Activated CD4-positive, alpha-beta T cell treated with anti-CD3 and anti-CD28 coated beads, Interleukin-2, amount 10 ng/mL, durations not matched to agents 24 days and 14 days (primary cell): Measurements from ENCODE around the gene PGA4. TPM values are rescaled to one million over a fixed set of nuclear protein-coding genes. Genes with fewer than 3 reads are reported as not detected.
"Not testable (repeated sequence)": the region's sequence is repeated elsewhere in the genome, so short reads cannot be mapped to it uniquely, and the experiment has no call there.

Source experiments
- DNase-seq: peaks from one replicate; pipeline ENCODE4 v3.0.0; 2022
- H3K27ac Mint-ChIP-seq: one replicate; pipeline ENCODE4 v1.8.0; 2022; ENCODE audit warnings: mild to moderate bottlenecking, mixed read lengths
- H3K27me3 Mint-ChIP-seq: one replicate; pipeline ENCODE4 v1.8.0; 2022; ENCODE audit warnings: mixed read lengths
- H3K36me3 Mint-ChIP-seq: one replicate; pipeline ENCODE4 v1.8.0; 2022; ENCODE audit warnings: low read depth, mild to moderate bottlenecking, mixed read lengths
- H3K4me1 Mint-ChIP-seq: one replicate; pipeline ENCODE4 v1.8.0; 2021; ENCODE audit warnings: mixed read lengths
- H3K4me3 Mint-ChIP-seq: one replicate; pipeline ENCODE4 v1.8.0; 2022; ENCODE audit warnings: mild to moderate bottlenecking, moderate library complexity, mixed read lengths
- H3K9me3 Mint-ChIP-seq: one replicate; pipeline ENCODE4 v1.8.0; 2021; ENCODE audit warnings: mixed read lengths
- intact Hi-C: fragments of 100-400 bp; cut with micrococcal nuclease; formaldehyde crosslinking; loops from one replicate; pipeline ENCODE4 v1.15.1; 2023
- total RNA-seq: library from RNA; stranded (reverse); gene quantifications from 2 replicates; pipeline ENCODE4 v1.2.3, GENCODE V29; 2022

PGA4 gene
- total RNA-seq, 1 donor from 2014 or later: not detected

DNA sequence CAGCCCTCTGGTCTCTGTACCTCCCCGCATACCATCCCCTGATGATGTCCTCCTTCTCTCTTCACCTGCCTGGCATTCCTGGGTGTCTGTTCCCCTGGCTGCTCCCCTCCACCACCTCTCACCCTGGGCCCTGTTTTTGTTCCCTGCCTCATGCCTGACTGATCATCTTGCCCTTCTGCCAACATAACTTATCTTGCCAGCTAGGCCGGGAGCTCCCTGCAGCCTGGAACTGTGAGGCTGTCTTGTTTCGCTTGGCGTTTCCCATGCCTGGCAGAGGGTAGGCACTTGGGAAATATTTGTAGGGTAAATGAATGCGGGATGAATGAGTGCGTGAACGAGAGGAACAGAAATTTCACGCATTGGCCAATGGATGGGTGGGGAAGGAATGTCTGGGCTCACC is 27.1 kb downstream of the PGA4 start:
- H3K4me1 Mint-ChIP-seq, H3K27ac Mint-ChIP-seq, H3K27me3 Mint-ChIP-seq, intact Hi-C loops, H3K36me3 Mint-ChIP-seq, H3K9me3 Mint-ChIP-seq, H3K4me3 Mint-ChIP-seq, DNase-seq: not testable (repeated sequence)

DNA sequence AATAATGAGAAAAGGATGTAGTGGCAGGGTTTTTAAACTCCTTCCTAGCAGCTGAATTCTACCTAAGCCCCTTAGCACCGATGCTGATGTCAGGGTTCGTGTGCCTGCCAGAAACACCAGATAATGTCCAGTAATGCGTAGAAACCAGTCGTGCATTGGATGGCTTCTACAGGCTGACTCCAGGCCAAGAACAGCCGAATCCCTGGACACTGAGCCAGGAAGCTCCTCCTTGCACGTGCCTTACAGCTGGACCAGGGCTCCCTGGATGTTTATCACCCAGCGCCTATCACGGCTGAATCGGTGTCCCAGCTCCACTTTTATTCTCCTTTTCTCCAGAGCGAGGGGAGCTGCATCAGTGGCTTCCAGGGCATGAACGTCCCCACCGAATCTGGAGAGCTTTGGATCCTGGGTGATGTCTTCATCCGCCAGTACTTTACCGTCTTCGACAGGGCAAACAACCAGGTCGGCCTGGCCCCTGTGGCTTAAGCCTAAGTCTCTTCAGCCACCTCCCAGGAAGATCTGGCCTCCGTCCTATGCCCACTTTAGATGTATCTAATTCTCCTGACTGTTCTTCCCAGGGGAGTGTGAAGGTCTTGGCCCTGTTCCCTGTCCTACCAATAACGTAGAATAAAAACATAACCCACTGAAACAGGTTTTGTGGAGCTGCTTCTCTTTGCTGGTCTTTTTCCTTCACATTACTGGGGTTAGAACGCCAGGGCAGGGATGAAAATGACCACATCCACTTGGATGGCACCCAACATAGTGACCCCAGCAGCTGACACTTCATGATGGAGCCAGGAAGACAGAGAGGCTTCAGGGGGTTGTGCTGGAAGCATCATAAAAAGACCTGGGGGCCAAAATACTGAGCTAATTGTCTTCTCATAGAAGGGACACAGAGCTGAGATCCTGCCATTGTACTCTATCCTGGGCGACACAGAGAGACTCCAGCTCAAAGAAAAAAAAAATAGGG is 28.9 kb downstream of the PGA4 start:
- H3K4me3 Mint-ChIP-seq, intact Hi-C loops, DNase-seq, H3K4me1 Mint-ChIP-seq, H3K27me3 Mint-ChIP-seq, H3K36me3 Mint-ChIP-seq, H3K9me3 Mint-ChIP-seq, H3K27ac Mint-ChIP-seq: not testable (repeated sequence)

DNA sequence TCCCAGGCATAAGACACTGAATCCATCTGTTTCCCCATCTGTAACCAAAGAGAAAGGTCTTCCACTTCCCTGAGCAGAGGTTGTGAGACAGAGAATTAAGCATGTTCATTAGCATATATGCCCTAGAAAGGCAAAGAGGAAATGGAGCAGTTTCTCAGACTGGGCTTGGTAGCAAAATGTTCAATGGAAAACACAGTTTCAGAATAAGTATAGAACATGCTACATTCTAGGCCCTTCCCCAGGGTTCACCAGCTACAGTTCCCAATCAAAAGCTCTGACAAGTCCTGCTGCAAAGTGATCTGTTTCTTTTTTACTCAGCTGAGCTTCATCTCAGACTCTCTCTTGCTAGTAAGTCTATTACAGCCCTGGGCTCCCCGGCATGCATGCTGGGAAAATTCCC is 30.2 kb downstream of the PGA4 start:
- H3K4me3 Mint-ChIP-seq, H3K36me3 Mint-ChIP-seq, H3K27ac Mint-ChIP-seq, DNase-seq, H3K27me3 Mint-ChIP-seq, intact Hi-C loops, H3K9me3 Mint-ChIP-seq, H3K4me1 Mint-ChIP-seq: not testable (repeated sequence)

DNA sequence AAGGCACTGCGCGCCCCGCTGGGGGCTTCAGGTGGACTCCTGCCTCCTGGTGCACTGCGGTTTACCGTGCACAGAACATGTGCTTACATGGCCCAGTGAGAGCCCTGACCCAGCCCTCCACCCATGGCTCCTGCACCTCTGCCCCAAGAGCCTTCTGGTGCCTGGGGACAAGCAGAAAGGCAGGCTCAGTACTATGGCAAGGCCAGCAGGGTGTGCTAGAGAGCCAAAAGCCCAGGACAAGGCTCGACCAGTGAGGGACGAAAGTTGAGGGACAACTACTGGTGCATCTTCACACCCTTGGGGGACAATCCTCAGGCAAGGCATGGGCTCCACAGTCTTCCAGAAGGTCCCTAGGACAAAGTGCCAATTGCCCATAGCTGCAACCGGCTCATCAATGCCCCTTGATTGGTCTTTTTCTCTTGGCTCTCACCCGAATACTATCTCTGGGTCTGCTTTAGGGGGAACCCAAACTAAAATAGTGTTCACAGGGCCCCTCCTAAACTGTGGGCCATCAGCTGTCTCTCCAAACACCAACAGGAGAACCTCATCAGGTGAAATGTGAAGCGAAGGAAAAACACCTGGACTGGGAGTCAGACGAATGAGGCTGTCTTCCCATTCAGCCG is 32.4 kb downstream of the PGA4 start:
- H3K27me3 Mint-ChIP-seq: peaks cover 3% of the 10 kb centered on the region

DNA sequence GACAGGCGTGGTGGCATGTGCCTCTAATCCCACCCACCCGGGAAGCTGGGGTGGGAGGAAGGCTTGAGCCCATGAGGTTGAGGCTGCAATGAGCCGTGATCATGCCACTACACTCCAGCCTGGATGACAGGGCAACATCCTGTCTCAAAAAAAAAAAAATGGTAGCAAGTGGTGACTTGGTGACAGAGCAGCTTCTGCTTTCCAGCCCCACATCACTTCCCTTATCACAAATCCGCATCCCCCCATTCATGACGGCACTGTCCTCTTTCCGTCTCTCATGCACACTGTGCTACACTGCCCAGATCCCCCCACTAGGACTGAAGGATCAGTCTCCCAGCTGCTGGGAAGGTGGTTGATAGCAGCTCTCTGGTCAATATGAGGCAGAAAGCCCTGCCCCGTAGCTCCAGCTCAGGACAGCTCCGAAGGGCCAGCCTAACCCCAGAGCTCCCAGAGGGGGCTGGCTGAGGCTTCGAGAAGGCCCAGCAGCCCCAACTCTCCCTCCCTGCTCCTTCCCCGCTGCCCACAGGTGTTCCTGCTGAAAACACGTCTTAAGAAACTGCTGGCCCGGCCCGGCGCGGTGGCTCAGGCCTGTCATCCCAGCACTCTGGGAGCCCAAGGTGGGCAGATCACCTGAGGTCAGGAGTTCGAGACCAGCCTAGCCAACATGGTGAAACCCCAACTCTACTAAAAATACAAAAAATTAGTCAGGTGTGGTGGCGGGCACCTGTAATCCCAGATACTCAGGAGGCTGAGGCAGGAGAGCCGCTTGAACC is 34.7 kb downstream of the PGA4 start:
- no peak for DNase-seq
- Mint-ChIP-seq H3K27me3 (peaks cover 3% of the 10 kb centered on the region), H3K4me1 (no peaks in the 10 kb centered on the region), H3K27ac (no peak overlapping the region), H3K36me3 (no peaks in the 10 kb centered on the region), H3K4me3 (no peak overlapping the region), H3K9me3 (no peaks in the 10 kb centered on the region)
- intact Hi-C loops: no loop called here

More for the DNA sequence above, 32.4 kb downstream of the PGA4 start:
- Mint-ChIP-seq H3K9me3 (no peaks in the 10 kb centered on the region), H3K4me3 (no peak overlapping the region), H3K36me3 (no peaks in the 10 kb centered on the region), H3K4me1 (no peaks in the 10 kb centered on the region), H3K27ac (no peak overlapping the region)
- peak; percentile 91 for DNase-seq
- intact Hi-C loops: loop anchor here (1.0 kb wide), 2 partner anchors 40 to 131 kb away; no protein-coding TSS in a partner anchor

DNA sequence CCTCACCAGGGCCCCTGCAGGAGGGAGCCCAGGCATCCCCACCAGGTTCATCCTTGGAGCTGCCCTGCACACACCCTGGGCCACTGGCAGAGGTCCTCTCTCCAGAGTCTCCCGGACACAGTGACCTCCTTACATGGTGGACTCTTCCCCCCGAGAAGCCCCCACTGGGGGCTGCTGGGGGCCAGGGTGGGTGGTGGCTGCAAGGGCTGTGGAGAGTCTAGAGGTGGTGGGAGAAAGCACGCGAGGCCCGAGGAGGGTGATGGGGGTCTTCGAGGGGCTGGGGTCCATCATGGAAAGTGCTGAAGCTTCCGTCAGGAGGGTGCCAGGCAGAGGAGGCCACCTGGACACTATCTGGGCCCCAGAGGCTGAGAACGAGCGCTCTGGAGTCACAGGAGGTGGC is 36.4 kb downstream of the PGA4 start:
- Mint-ChIP-seq H3K27ac (no peak overlapping the region), H3K9me3 (no peaks in the 10 kb centered on the region), H3K36me3 (no peaks in the 10 kb centered on the region), H3K27me3 (no peaks in the 10 kb centered on the region), H3K4me3 (no peak overlapping the region), H3K4me1 (no peaks in the 10 kb centered on the region)
- intact Hi-C loops: no loop called here
- no peak for DNase-seq

DNA sequence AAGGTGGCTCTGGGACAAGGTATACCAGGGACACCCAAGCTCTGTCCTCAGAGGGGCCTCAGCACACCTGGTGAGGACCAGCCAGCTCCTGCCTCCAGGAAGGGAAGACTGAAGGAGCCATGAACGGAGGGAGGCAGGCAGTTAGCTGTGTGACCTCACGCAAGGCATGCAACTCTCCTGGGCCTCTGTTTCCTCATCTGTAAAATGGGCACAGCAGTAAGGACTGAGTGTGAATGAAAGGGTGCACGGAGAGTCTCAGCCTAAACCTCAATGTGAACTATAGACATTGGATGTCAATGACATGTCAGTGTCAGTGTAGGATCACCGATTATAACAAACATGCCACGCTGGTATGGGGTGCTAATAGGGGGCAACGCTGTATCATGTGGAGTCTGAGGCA is 37.2 kb downstream of the PGA4 start:
- no peaks in the 10 kb centered on the region for H3K27me3 Mint-ChIP-seq
- no peaks in the 10 kb centered on the region for H3K4me1 Mint-ChIP-seq
- no peak for DNase-seq
- intact Hi-C loops: no loop called here
- no peak overlapping the region for H3K4me3 Mint-ChIP-seq
- H3K9me3 Mint-ChIP-seq: no peaks in the 10 kb centered on the region
- H3K36me3 Mint-ChIP-seq: no peaks in the 10 kb centered on the region
- no peak overlapping the region for H3K27ac Mint-ChIP-seq

DNA sequence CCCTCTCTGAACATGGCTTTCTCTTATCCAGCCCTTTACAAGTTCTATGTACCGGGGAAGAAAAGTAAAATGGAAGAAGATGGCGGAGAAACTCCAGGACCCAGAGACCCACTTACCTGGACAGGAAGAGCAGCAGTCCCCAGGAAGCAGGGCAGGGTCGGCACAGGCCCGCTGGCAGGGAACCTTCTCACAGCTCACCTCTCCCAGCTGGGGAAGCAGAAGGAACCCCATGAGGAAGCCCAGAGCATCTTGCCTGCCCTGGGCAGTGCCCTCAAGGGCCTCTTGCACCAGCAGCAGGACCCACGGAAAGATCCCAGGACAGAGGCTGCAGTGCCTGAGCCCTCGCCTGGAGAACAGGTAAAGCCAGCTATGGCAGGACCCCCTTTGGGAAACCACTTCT is 42.2 kb downstream of the PGA4 start:
- Mint-ChIP-seq H3K4me1 (no peaks in the 10 kb centered on the region), H3K27me3 (no peaks in the 10 kb centered on the region), H3K9me3 (no peaks in the 10 kb centered on the region), H3K36me3 (no peaks in the 10 kb centered on the region), H3K27ac (no peak overlapping the region), H3K4me3 (no peak overlapping the region)
- intact Hi-C loops: no loop called here
- no peak for DNase-seq

DNA sequence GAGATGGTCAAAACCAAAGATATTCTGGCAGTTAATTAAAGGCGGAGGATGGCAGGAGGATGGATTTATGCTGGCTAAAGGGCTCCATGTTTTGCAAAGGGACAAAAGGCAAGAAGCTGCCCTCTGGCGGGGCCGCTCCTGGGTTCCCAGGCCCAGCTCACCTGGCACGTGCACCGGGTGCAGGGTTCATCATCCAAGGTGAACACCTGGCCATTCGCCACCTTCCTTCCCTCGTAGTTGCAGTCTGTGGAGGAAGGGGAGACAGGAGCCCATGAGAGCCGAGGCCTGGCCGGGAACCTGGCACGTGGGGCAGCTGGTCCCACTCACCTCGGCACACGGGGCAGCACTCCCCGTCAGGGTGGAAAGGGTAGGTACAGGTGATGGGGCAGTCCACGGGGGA is 42.6 kb downstream of the PGA4 start:
- intact Hi-C loops: no loop called here
- no peaks in the 10 kb centered on the region for H3K27me3 Mint-ChIP-seq
- no peak overlapping the region for H3K4me3 Mint-ChIP-seq
- no peaks in the 10 kb centered on the region for H3K4me1 Mint-ChIP-seq
- no peak for DNase-seq
- H3K36me3 Mint-ChIP-seq: no peaks in the 10 kb centered on the region
- H3K27ac Mint-ChIP-seq: no peak overlapping the region
- H3K9me3 Mint-ChIP-seq: no peaks in the 10 kb centered on the region

DNA sequence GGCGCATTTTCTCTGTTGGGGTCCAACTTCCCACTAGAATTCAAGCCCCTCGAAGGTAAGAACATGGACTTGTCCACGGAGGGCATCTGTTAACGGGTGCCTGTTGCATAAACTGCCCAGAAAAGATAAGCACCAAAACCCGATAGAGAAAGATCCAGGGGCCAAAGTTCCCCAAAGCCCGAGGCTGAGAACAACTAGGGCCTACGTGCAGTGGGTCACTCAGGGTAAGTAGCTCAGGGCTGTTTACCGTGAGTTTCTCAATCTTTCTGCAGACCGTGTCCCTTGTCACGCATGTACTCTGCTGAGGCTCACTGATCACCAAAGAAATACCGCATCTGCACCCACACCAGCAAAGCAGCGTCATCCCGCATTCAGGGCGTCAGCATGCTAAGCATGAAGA is 43.2 kb downstream of the PGA4 start:
- no peaks in the 10 kb centered on the region for H3K36me3 Mint-ChIP-seq
- no peak overlapping the region for H3K4me3 Mint-ChIP-seq
- peaks cover 2% of the 10 kb centered on the region for H3K4me1 Mint-ChIP-seq
- intact Hi-C loops: no loop called here
- DNase-seq: no peak
- no peak overlapping the region for H3K27ac Mint-ChIP-seq
- no peaks in the 10 kb centered on the region for H3K27me3 Mint-ChIP-seq
- no peaks in the 10 kb centered on the region for H3K9me3 Mint-ChIP-seq

DNA sequence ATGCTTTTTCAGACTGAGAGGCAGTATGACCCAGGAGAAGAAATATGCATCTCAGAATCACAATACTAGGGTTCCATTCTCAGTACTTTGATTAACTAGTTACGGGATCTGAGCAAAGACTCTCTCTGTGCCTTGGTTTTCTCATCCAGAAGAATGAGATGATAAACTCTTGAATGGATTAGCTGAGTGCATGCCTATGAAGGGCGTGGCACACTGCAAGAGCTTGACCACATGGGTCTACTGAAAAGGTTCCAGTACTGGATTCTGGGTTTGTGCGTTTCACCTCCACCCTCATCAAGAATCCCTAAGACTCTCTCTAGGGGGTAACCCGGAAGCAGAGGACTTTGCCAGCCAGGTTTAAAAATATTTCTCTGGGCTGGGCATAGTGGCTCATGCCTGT is 44.5 kb downstream of the PGA4 start:
- H3K4me1 Mint-ChIP-seq: peaks cover 2% of the 10 kb centered on the region
- no peaks in the 10 kb centered on the region for H3K27me3 Mint-ChIP-seq

DNA sequence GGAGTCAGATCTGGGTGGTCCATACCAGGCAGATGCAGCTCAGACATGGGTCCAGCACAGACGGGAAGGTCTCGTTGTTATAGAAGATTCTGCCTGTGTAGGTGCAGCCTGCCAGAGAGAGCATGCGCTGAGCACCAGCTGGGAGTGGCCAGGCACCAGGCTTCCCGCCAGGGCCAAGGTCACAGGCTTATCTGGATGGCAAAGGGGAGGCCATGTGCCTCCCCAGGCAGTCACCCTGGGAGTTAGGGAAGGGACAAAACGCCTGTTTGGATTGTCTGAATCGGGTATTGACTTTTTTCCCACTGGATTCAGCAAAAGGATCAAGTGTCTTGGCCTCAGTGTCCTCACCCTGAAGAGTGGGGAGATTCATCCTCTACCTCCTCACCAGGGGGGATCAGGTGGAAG is 45.3 kb downstream of the PGA4 start:
- H3K27me3 Mint-ChIP-seq: no peaks in the 10 kb centered on the region
- intact Hi-C loops: no loop called here
- no peaks in the 10 kb centered on the region for H3K36me3 Mint-ChIP-seq
- peaks cover 2% of the 10 kb centered on the region for H3K4me1 Mint-ChIP-seq
- no peak overlapping the region for H3K27ac Mint-ChIP-seq
- no peak for DNase-seq
- no peak overlapping the region for H3K4me3 Mint-ChIP-seq
- H3K9me3 Mint-ChIP-seq: no peaks in the 10 kb centered on the region

More for the DNA sequence above, 44.5 kb downstream of the PGA4 start:
- Mint-ChIP-seq H3K36me3 (no peaks in the 10 kb centered on the region), H3K4me3 (no peak overlapping the region), H3K27ac (no peak overlapping the region), H3K9me3 (no peaks in the 10 kb centered on the region)
- intact Hi-C loops: no loop called here
- no peak for DNase-seq

DNA sequence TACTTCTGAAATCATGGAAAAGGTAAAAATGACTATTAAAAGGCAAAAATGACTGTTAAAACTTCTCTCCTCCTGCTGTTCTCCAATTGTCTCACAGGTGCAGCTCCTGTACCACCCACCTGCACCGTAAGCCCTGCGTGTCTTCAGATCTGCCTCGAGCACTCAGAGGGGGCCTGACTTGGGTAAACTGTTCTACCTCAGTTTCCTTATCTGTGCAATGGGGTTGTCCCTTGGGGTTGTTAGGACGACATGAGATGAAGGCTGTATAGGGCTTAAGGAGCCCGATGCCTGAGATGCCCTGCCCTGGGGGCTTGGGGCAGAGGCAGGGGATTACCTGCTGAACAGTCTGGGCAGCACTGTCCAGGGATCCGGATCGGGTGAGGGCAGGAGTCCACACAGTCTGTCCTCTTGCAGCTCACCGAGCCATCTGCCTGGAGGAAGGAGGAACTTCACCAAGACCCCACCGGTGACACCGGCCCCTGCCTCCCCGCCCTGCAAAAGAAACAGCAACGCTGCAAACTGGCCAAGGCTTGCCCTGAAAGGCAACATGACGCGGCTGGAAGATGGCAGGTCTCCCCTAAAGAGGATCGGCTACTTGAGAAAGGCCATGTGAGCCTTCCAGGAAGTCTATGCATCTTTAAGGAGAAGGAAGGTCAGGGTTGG is 46.6 kb downstream of the PGA4 start:
- no peak for DNase-seq
- no peaks in the 10 kb centered on the region for H3K36me3 Mint-ChIP-seq
- no peaks in the 10 kb centered on the region for H3K9me3 Mint-ChIP-seq
- intact Hi-C loops: no loop called here
- no peak overlapping the region for H3K27ac Mint-ChIP-seq
- H3K27me3 Mint-ChIP-seq: no peaks in the 10 kb centered on the region
- no peak overlapping the region for H3K4me3 Mint-ChIP-seq
- H3K4me1 Mint-ChIP-seq: peaks cover 2% of the 10 kb centered on the region
